A549 (cell line): ENCODE measurements around the gene TUBGCP3. TPM values are rescaled to one million over a fixed set of nuclear protein-coding genes. Genes with fewer than 3 reads are reported as not detected.
A peak's percentile ranks its signal among the peaks of the same experiment; 100 is the strongest.

Source experiments
- ATAC-seq, 2 experiments: fragments of 200-7000 bp in 1 of 2; fragments of >200 bp in 1 of 2; cut with Nextera tagmentation in 1 of 2; cut with Tn5 transposase in 1 of 2; 3 replicates each; pipeline versions ENCODE4 v1.8.0 to v1.9.1; 2018 to 2020; ENCODE audit warnings: mild to moderate bottlenecking in 1 of 2, moderate library complexity in 1 of 2
- CTCF ChIA-PET: fragments of 300-600 bp; sonication (Branson Sonifier 250); formaldehyde crosslinking; extraction: SDS; loops from one replicate; lab custom pipeline; 2021; ENCODE audit warnings: antibody characterized with exemption, inconsistent platforms; lab: Yijun Ruan, JAX
- POLR2A ChIA-PET: fragments of 350-600 bp; formaldehyde crosslinking; extraction: SDS; loops from one replicate; lab custom pipeline; 2021; ENCODE audit warnings: antibody characterized with exemption, inconsistent platforms; lab: Yijun Ruan, JAX
- DNase-seq, 2 experiments: peaks; one replicate each; pipeline versions ENCODE4 v3.0.0 to v3.0.0-alpha.2; 2011 to 2016; ENCODE audit warnings: low read depth in 1 of 2, low spot score in 1 of 2
- FAIRE-seq: peaks from 2 replicates; lab custom pipeline; 2011; peaks lifted over from hg19 to GRCh38; lab: Jason Lieb, UNC
- H3K27ac ChIP-seq, 2 experiments: fragments of >200 bp; sonication (Bioruptor Twin); formaldehyde crosslinking; 3 replicates each; pipeline ENCODE4 v1.5.1; 2016 to 2017
- H3K4me1 ChIP-seq: fragments of >200 bp; sonication (Bioruptor Twin); formaldehyde crosslinking; 3 replicates; pipeline ENCODE4 v1.6.1; 2016
- H3K4me2 ChIP-seq: fragments of >200 bp; sonication (Bioruptor Twin); formaldehyde crosslinking; 3 replicates; pipeline ENCODE4 v1.6.1; 2016
- H3K4me3 ChIP-seq: fragments of >200 bp; sonication (Bioruptor Twin); formaldehyde crosslinking; 3 replicates; pipeline ENCODE4 v1.5.1; 2016
- H3K9me3 ChIP-seq: fragments of >200 bp; sonication (Bioruptor Twin); formaldehyde crosslinking; 3 replicates; pipeline ENCODE4 v1.6.1; 2016
- BHLHE40 ChIP-seq: IDR thresholded peaks from 2 replicates; pipeline ENCODE4 v1.6.1; 2012; ENCODE audit warnings: low read depth, low read length, inconsistent platforms
- ESRRA ChIP-seq: fragments of 150-350 bp; IDR thresholded peaks from 2 replicates; pipeline ENCODE4 v1.6.1; 2014; ENCODE audit warnings: mild to moderate bottlenecking, low read length, borderline replicate concordance
- HES2 ChIP-seq: fragments of >200 bp; sonication (Bioruptor Twin); formaldehyde crosslinking; IDR thresholded peaks from 2 replicates; pipeline ENCODE4 v1.6.1; 2016
- HEYL ChIP-seq: fragments of 250-450 bp; sonication (Bioruptor Pico); IDR thresholded peaks from 2 replicates; pipeline ENCODE4 v1.8.0; 2021; ENCODE audit warnings: mild to moderate bottlenecking, moderate library complexity
- HOXA7 ChIP-seq: fragments of 250-450 bp; sonication (Bioruptor Pico); IDR thresholded peaks from 2 replicates; pipeline ENCODE4 v1.5.0; 2020; ENCODE audit warnings: mild to moderate bottlenecking, moderate library complexity
- HOXB13 ChIP-seq: fragments of 250-450 bp; sonication (Bioruptor Pico); IDR thresholded peaks from 2 replicates; pipeline ENCODE4 v1.5.0; 2020; ENCODE audit warnings: low read depth, mild to moderate bottlenecking, moderate library complexity
- KDM5A ChIP-seq: fragments of 200-600 bp; sonication (generic); IDR thresholded peaks from 2 replicates; pipeline ENCODE4 v1.6.1; 2016; ENCODE audit warnings: antibody characterized with exemption, mild to moderate bottlenecking
- MAFK ChIP-seq: fragments of 450-650 bp; IDR thresholded peaks from 2 replicates; pipeline ENCODE4 v1.6.1; 2014; ENCODE audit not compliant: partially characterized antibody
- RAD21 ChIP-seq, 2 experiments: fragments of >200 bp in 1 of 2; sonication (Bioruptor Twin) in 1 of 2; formaldehyde crosslinking in 1 of 2; IDR thresholded peaks in 1 of 2; conservative IDR thresholded peaks in 1 of 2; 2 replicates in 1 of 2; 3 replicates in 1 of 2; pipeline ENCODE4 v1.6.1; 2012 to 2018; ENCODE audit warnings: inconsistent platforms in 1 of 2
- WGBS: methylation state at CpG from one replicate; pipeline ENCODE4 v1.1.6; 2017; ENCODE audit errors: missing lambda C conversion rate; 5-methylcytosine and 5-hydroxymethylcytosine counted together
- polyA plus RNA-seq, 4 experiments: library from polyadenylated mRNA; depleted of rRNA in 3 of 4; stranded (reverse); fragments of >200 nt; fragmentation: RNase III in 1 of 4; extraction: RNeasy Plus Mini Kit Qiagen cat#74134 plus additional on column Dnase treatment in 1 of 4; gene quantifications; 2 replicates in 3 of 4; 3 replicates in 1 of 4; pipeline ENCODE4 v1.2.3, GENCODE V29; 2011 to 2017
- TF ChIP-seq, protein P1 (sequence below): fragments of 450-650 bp; IDR thresholded peaks from 2 replicates; pipeline ENCODE4 v1.6.1; 2014; ENCODE audit warnings: antibody characterized with exemption
- TF ChIP-seq, protein P2 (sequence below): fragments of 250-450 bp; sonication (Bioruptor Pico); IDR thresholded peaks from 2 replicates; pipeline ENCODE4 v1.5.0; 2021; ENCODE audit warnings: mild to moderate bottlenecking, moderate library complexity, borderline replicate concordance
- TF ChIP-seq, protein P3 (sequence below): fragments of 150-350 bp; IDR thresholded peaks from 2 replicates; pipeline ENCODE4 v1.6.1; 2014; ENCODE audit warnings: low read depth, mild to moderate bottlenecking, low read length
- TF ChIP-seq, protein P4 (sequence below): fragments of >200 bp; sonication (Bioruptor Twin); formaldehyde crosslinking; IDR thresholded peaks from 3 replicates; pipeline ENCODE4 v1.6.1; 2016

Gene TUBGCP3
- polyA plus RNA-seq, 2 of the 4 experiments (the other 2 are of a cell fraction) = 15.9 to 21.3 TPM

DNA sequence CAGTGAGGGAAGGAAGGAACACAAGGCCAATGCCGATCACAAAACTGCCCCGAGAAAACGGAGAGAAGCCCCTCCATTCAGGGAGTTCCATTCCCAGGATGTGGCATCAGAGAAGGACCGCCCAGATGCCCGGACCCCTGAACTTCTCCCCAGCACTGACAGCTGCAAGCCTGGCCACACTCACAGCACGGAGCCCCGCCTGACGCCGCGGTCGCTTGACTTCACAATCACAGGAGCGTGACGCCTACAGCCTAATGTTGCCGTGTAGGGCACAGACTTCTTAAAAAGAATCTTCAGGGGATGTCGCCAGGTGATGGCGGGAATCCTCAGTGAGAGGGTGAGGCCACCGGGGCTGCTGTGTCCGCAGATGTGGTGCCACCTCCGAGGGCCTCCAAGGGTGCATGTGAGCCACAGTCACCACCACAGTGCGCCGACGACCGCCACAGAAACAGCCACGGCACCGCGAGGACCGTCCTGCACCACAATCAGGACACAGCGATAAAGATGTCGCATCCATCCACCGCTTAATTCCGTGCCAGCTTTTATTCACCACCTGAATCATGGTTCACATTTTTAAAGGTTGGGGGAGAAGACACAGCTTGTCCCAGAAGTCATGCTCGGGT, 134.6 kb downstream of the TUBGCP3 start (continued):
- TF ChIP-seq ESRRA = no peak

GRCh38 chr13:112452380-112453206, 135.4 kb downstream of the TUBGCP3 start:
- ATAC-seq = peak in 1 of 2 experiments; percentile 29; a peak in 3 of 6 replicates
- CTCF ChIA-PET = interaction anchor here (0.8 to 1.1 kb wide), 2 partner anchors 9 to 153 kb away, joined by 3 read pairs; no protein-coding TSS in a partner anchor

DNA sequence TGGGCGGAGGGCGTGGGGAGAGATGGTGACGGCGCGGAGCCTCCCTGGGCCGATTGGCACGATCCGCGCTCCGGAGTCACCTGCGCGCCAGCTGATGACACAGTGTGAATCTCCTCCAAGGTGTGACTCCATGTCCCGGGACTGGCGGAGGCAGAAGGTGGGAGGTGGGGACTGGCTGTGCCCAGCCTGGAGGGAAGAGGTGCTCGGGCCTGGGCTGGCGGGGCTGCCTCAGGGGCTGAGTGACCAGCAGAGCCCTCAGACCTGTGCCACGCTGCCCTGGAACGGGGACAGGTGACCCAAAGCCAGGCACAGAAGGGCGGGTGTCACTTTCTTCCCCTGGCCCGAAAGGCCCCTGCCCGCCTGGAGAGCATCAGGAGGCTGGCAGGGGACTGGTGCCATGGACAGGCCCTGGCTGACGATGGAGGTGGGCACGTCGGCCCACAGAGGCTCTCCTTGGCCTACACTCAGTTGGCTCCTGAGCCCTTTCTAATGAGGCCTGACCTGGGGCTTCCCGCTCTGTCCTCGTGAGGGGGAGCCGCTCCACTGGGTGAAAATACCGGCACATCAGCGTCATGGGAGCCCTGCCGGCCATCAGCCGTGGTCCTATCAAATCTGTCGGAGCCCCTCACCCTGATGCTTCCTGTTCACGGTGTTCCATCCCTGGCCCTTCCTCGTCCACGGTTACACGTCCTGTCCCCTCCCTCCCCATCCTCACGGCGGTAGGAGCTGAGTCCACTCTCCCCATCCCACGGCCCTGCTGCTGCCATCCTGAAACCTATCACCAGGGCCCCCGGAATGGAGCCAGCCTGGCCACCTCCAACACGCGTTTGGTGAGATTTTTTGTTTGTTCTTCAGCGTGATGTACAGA, 136.2 kb downstream of the TUBGCP3 start:
- H3K4me3 ChIP-seq = no peak overlapping the region
- FAIRE-seq = no peak
- TF ChIP-seq ESRRA (no peak), RAD21 (conservative IDR thresholded peaks at IDR 0.05 in 1 of 2, IDR thresholded peaks at IDR 0.05 in 1 of 2) (no peak), KDM5A (no peak), MAFK (no peak), HEYL (CRISPR knock-in tag) (no peak), HOXA7 (CRISPR knock-in tag) (no peak), HOXB13 (CRISPR knock-in tag) (no peak)
- TF ChIP-seq, protein P1, sequence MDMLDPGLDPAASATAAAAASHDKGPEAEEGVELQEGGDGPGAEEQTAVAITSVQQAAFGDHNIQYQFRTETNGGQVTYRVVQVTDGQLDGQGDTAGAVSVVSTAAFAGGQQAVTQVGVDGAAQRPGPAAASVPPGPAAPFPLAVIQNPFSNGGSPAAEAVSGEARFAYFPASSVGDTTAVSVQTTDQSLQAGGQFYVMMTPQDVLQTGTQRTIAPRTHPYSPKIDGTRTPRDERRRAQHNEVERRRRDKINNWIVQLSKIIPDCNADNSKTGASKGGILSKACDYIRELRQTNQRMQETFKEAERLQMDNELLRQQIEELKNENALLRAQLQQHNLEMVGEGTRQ = no peak
- TF ChIP-seq, protein P2, sequence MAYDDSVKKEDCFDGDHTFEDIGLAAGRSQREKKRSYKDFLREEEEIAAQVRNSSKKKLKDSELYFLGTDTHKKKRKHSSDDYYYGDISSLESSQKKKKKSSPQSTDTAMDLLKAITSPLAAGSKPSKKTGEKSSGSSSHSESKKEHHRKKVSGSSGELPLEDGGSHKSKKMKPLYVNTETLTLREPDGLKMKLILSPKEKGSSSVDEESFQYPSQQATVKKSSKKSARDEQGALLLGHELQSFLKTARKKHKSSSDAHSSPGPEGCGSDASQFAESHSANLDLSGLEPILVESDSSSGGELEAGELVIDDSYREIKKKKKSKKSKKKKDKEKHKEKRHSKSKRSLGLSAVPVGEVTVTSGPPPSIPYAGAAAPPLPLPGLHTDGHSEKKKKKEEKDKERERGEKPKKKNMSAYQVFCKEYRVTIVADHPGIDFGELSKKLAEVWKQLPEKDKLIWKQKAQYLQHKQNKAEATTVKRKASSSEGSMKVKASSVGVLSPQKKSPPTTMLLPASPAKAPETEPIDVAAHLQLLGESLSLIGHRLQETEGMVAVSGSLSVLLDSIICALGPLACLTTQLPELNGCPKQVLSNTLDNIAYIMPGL = no peak
- TF ChIP-seq, protein P3, sequence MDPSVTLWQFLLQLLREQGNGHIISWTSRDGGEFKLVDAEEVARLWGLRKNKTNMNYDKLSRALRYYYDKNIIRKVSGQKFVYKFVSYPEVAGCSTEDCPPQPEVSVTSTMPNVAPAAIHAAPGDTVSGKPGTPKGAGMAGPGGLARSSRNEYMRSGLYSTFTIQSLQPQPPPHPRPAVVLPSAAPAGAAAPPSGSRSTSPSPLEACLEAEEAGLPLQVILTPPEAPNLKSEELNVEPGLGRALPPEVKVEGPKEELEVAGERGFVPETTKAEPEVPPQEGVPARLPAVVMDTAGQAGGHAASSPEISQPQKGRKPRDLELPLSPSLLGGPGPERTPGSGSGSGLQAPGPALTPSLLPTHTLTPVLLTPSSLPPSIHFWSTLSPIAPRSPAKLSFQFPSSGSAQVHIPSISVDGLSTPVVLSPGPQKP = no peak
- TF ChIP-seq, protein P4, sequence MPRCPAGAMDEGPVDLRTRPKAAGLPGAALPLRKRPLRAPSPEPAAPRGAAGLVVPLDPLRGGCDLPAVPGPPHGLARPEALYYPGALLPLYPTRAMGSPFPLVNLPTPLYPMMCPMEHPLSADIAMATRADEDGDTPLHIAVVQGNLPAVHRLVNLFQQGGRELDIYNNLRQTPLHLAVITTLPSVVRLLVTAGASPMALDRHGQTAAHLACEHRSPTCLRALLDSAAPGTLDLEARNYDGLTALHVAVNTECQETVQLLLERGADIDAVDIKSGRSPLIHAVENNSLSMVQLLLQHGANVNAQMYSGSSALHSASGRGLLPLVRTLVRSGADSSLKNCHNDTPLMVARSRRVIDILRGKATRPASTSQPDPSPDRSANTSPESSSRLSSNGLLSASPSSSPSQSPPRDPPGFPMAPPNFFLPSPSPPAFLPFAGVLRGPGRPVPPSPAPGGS = no peak
- no peaks in the 10 kb centered on the region for H3K9me3 ChIP-seq
- ATAC-seq = no peak
- H3K27ac ChIP-seq = no peak overlapping the region
- WGBS = 65% methylated on average over 34 of the region's 43 CpGs
- H3K4me1 ChIP-seq = no peaks in the 10 kb centered on the region
- DNase-seq = no peak
- ChIA-PET CTCF (interaction anchor here (0.8 to 1.4 kb wide), 3 partner anchors 8 to 977 kb away, joined by 3 to 5 read pairs (median 3); no protein-coding TSS in a partner anchor), POLR2A (no interaction called here)
- no peak overlapping the region for H3K4me2 ChIP-seq

More at GRCh38 chr13:112452380-112453206, 135.4 kb downstream of the TUBGCP3 start:
- Histone ChIP-seq H3K9me3 (no peaks in the 10 kb centered on the region), H3K4me1 (no peaks in the 10 kb centered on the region), H3K4me2 (no peak overlapping the region), H3K27ac (no peak overlapping the region), H3K4me3 (no peak overlapping the region)
- TF ChIP-seq BHLHE40 = no peak
- TF ChIP-seq HES2 = no peak
- FAIRE-seq = no peak
- WGBS = 13% methylated on average over 4 of the region's 36 CpGs
- POLR2A ChIA-PET = no interaction called here
- DNase-seq = no peak
